BE2C (cell line): Measurements from ENCODE around the gene GRM5.

Experiments used
- DNase-seq: peaks from one replicate; pipeline ENCODE4 v3.0.0-alpha.2; 2020
- H3K27me3 ChIP-seq: fragments of 250-450 bp; sonication (Bioruptor Pico); 2 replicates; pipeline ENCODE4 v1.5.1; 2020; ENCODE audit warnings: mild to moderate bottlenecking
- H3K36me3 ChIP-seq: fragments of 250-450 bp; sonication (Bioruptor Pico); 2 replicates; pipeline ENCODE4 v1.5.1; 2020; ENCODE audit warnings: mild to moderate bottlenecking
- H3K4me1 ChIP-seq: fragments of 250-450 bp; sonication (Bioruptor Pico); 2 replicates; pipeline ENCODE4 v1.5.1; 2020
- H3K4me3 ChIP-seq: 2 replicates; pipeline ENCODE4 v1.5.1; 2011; ENCODE audit warnings: low read depth, low read length
- H3K9me3 ChIP-seq: fragments of 250-450 bp; sonication (Bioruptor Pico); 2 replicates; pipeline ENCODE4 v1.5.1; 2020
- CTCF ChIP-seq: IDR thresholded peaks from 2 replicates; pipeline ENCODE4 v1.5.1; 2012; ENCODE audit warnings: mild to moderate bottlenecking, low read depth, low read length

The GRM5 gene

GRCh38 chr11:88543902-88544655, 521.7 kb downstream of the GRM5 start:
- Histone ChIP-seq H3K36me3 (no peaks in the 10 kb centered on the region), H3K9me3 (no peaks in the 10 kb centered on the region), H3K4me3 (no peak overlapping the region), H3K4me1 (no peaks in the 10 kb centered on the region), H3K27me3 (no peaks in the 10 kb centered on the region)
- peak; percentile 95 for TF ChIP-seq CTCF
- DNase-seq: peak; percentile 70

DNA sequence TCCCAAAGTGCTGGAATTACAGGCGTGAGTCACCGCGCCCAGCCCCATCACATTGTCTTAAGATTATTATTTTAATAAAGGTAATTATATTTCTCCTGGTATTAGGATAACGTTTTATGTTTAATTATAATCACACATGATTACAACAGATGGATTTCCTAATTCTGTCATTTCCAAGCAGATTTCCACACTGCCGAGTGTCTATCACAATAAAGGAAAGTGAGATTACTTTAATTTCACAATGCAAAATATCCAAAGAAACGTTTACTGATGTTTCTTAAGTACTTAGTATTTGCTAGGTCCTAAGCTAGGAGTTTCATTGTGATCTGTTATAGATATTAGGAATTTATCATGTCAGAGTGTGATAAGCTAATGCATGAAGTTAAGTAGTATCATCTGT, 524.8 kb downstream of the GRM5 start:
- DNase-seq: no peak
- Histone ChIP-seq H3K27me3 (peaks cover 4% of the 10 kb centered on the region; the same call in 1 of the 2 replicates), H3K4me1 (no peaks in the 10 kb centered on the region), H3K9me3 (no peaks in the 10 kb centered on the region), H3K36me3 (no peaks in the 10 kb centered on the region), H3K4me3 (no peak overlapping the region)
- TF ChIP-seq CTCF: no peak

- H3K27me3 ChIP-seq: peaks cover 4% of the 10 kb centered on the region; the same call in 1 of the 2 replicates
- no peak for DNase-seq
- no peak for TF ChIP-seq CTCF
- no peak overlapping the region for H3K4me3 ChIP-seq
- no peaks in the 10 kb centered on the region for H3K4me1 ChIP-seq
- no peaks in the 10 kb centered on the region for H3K9me3 ChIP-seq
- no peaks in the 10 kb centered on the region for H3K36me3 ChIP-seq
Observed at GRCh38 chr11:88538098-88538497, 527.7 kb downstream of the GRM5 start.

GRCh38 chr11:88537613-88538012, 528.2 kb downstream of the GRM5 start:
- peaks cover 4% of the 10 kb centered on the region; the same call in 1 of the 2 replicates for H3K27me3 ChIP-seq
- no peaks in the 10 kb centered on the region for H3K9me3 ChIP-seq
- H3K4me1 ChIP-seq: no peaks in the 10 kb centered on the region
- H3K36me3 ChIP-seq: no peaks in the 10 kb centered on the region
- no peak for DNase-seq
- no peak for TF ChIP-seq CTCF
- H3K4me3 ChIP-seq: no peak overlapping the region

- H3K9me3 ChIP-seq: no peaks in the 10 kb centered on the region
- H3K27me3 ChIP-seq: peaks cover 4% of the 10 kb centered on the region; the same call in 1 of the 2 replicates
- no peak for DNase-seq
- H3K4me3 ChIP-seq: no peak overlapping the region
- no peak for TF ChIP-seq CTCF
- no peaks in the 10 kb centered on the region for H3K4me1 ChIP-seq
- no peaks in the 10 kb centered on the region for H3K36me3 ChIP-seq
Observed at GRCh38 chr11:88536616-88537265, 529.0 kb downstream of the GRM5 start.

GRCh38 chr11:88535916-88536547, 529.8 kb downstream of the GRM5 start:
- no peak for DNase-seq
- no peaks in the 10 kb centered on the region for H3K4me1 ChIP-seq
- peaks cover 4% of the 10 kb centered on the region; the same call in 1 of the 2 replicates for H3K27me3 ChIP-seq
- H3K4me3 ChIP-seq: no peak overlapping the region
- H3K36me3 ChIP-seq: no peaks in the 10 kb centered on the region
- no peak for TF ChIP-seq CTCF
- no peaks in the 10 kb centered on the region for H3K9me3 ChIP-seq
